Islet of Langerhans (tissue), 1 donor: ENCODE measurements around the gene DAB2.
"Not testable (repeated sequence)": the region's sequence is repeated elsewhere in the genome, so short reads cannot be mapped to it uniquely, and the experiment has no call there.

ENCODE experiments used
- FAIRE-seq: peaks from one replicate; lab custom pipeline; 2011; peaks lifted over from hg19 to GRCh38; lab: Jason Lieb, UNC

DAB2 gene

DNA sequence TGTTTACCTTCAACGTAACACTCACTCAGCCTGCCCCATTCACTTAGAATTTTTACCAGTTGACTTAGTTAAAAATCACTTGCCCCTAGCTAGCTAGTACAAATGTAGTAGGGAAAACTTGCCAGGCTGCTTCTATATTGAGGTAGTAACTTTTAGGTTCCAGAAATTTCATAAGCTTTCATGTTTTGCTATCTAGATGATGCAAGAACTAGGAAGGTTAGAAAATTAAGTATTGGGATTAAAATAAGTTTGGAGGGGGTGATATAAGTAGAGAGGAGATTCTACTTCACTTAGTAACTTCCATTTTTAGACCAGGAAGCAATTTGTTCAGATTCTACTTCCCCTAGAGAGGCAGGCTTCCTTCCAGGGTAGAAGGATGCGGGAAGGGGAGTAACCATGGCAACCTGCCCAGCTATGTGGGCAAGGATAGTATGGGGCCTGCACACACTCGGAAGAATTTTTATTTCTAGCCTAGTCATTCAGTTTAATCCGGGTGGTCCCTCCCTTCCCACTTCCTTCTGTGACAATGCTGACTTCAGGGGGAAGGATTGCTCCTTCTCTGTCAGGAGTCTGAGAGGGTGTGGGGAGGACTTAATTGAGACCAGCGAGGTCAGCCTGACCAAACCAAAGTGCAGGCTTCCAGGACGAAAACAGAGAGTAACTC lies 4.2 kb downstream of the DAB2 start:
- no peak for FAIRE-seq

DNA sequence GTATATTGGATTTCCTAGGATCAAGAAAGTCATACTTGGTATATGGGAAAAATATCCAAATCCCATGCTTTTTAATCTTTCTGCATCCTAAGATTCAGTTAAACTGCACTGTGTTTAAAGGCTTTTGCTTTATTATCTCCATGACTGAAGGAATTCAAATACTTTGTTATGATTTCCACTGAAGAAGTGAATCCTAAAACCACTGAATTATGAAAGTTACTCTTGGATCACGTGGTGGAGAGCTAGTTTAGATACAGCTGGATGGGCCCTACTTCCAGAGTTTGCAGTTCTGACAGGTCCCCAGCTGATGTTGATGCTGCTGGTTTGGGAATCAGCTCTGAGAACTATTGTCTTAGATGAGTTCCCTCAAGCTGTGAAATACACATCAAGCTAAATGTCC lies 5.0 kb downstream of the DAB2 start:
- no peak for FAIRE-seq

DNA sequence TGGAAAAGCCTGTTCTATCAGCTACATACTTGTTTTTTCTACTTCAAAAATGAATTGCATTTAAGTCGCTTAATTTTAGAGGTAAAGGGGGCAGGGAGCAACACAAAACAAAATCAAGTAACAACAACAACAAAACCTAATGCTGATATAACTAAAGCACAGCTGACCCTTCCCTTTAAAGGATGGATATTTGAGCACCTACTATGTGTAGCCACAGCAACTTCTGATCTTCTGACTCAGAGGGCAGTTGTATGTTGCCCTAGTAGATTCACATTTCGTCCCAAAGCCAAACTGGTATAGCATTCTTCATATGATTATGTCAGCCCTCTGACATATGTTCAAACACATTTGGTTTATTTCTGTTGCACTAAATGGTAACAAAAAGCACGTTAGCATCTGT lies 6.8 kb downstream of the DAB2 start:
- no peak for FAIRE-seq

DNA sequence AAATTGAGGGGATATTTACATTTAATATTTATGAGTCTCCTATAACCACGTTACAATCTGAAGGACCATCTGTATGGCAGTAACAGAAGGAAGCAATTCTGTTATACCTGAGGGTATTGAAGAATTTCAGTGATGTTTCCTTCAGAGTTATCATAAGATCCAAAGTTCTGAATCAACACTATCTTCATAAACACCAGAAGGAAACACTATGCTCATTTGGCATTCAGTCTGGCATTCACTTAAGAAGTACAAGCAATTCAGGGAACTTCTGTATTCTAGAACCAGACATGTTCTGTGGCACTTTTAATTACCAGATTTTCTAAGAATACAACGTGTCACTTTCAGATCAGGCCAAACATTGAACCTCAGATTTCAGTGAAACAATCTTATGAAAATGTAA lies 9.6 kb downstream of the DAB2 start:
- no peak for FAIRE-seq

DNA sequence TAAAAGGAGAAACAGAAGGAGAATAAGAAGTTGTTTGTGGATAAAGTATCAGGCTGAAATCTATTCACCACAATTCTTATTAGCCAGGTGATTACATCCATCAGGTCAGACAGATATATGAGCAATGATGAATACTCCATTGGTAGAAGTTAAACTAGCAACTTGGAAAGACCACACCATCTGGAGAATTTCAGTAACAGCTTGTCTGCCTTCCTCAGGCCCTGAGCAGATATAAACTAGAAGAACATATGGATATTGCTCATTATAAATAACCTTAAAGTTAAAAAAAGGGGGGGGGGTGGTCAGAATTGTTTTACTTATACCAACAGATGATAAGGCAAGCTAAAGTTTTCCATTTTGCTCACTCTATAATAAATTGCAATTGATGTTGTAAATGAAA lies 10.4 kb downstream of the DAB2 start:
- FAIRE-seq, result no peak

DNA sequence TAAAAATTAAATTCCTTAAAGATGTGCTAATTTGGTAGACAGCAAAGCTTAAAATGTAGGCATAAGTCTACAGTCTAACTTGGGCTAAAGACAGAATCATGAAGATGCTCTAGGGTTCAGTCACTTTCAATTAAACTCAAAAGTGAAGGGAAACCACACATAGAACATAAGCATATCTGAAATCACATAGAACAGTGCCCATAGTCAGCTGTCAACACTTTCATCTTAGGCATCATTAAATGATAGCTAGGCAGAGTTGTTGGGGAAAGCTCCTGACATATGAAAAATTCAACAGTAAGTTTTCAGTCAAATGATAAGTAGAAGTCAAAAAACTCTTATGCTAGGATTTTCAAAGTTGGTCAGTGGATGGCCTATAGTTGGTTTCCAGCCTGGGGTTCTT lies 11.0 kb downstream of the DAB2 start:
- FAIRE-seq, result no peak

DNA sequence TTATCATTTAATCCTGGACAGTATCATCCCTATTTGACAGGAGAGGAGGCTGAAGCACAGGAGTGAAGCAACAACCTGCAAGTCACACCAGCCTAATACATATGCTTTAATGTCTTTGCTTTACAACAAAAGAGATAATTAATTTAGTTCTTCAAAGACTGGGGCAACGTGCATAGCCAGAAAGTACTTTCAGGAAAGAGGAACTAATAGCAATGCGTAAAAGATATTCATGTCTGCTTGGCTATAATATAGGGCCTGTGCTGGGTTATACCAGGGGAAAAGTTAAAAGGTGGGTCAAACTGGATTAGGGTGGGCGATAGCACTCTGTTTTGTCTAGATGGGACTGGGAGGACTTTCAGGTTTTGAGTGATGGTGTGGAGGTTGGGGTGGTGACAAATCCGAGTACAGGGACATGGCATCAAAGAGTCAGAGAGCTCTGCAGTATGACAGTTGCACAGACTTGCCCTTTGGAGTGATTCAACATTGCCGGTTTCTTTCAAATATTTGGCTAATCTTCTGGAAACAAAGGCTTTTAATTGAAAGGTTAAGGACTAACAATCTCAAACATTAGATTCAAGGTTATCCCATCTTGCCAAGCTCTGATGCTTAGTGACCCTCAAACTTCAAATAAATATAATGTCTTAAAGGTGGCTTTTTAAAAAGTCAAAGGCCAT lies 11.9 kb downstream of the DAB2 start:
- no peak for FAIRE-seq

DNA sequence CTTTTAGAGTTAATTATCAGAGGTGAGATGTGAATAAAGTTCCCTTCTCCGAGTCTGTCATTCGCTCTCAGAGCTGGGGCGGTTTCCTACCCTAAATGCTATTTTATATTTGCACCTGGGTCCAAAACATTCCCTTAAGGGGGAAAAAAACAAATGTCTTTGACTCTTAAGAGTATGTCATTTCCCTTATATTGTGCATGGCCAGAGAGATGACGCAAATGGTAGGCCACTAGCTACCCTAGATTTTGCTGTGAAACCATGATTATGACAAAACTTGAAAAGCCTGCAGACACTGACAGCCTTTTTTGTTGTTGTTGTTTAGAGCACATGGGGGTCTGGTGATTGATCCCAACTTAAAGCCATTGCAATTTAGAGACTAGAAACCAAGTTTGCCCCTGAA lies 12.8 kb downstream of the DAB2 start:
- FAIRE-seq, result no peak

DNA sequence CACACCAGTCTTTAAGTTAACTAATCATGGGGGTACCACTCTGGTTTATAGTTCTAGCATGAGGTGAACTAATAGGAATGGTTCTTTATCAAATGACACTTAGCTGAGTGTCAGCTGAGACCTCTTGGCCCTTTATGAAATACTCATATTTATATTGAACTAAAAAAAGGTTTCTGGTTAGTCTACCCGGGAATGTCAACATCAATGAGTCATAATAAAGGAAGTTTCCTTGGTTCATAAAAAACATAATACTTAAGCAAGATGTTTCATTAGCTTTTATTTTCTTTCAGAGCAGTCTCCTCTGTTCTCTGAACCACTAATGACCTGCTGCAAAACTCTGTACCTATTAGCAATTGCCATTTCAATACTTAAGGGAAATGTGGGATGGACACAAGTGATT lies 13.7 kb downstream of the DAB2 start:
- FAIRE-seq, result no peak

DNA sequence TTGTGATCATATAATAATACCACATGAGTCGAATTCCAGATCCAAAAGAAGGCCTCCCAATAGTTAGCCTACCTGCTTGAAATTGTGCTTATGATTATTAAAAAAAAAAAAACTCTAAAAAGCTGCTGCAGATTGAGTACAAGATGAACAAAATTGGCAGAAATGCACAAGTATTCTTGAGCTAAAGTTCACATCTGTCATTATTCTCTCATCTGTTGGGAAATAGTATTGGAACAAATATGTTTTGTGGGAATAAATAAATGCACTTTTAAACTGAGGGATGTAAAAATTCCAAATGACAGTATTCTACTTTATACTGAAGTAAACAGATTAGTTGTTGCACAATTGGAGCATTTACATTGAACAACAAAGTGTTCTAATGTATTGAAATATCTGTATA lies 15.7 kb downstream of the DAB2 start:
- FAIRE-seq, result no peak

DNA sequence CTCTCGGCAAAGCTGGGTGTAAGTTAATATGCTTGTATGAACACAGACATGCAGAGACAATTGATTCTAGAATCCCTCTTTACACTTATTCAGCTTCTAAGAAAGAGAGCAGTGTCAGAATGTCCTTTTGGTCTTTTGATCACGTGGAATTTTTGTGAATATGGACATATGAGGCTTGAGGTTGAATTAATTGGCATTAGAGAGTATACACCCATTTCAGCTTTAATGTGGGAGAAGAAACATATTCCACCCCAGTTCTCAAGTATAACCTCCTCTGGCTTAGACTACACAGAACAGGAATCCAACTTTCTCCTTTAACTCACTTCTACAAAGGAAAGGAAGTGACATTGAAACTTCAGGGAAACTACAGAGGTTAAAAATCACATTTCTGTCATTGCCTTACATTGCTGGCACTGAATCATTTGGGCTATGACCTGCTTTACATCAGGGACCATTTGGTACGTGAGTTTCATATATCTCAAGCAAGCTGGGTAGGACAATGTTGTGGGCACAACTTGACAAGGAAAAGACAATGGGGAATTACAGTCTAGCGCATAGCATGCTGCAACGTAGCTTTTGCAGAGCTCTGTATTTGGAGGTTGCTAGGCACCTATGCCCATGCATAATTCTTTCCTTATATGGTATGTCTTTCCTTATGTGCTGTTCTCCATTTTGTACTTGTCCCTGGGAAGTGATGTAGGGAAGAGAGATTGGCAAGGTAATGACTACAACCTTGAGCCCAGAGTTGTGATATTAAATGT lies 19.5 kb downstream of the DAB2 start:
- FAIRE-seq, result no peak

DNA sequence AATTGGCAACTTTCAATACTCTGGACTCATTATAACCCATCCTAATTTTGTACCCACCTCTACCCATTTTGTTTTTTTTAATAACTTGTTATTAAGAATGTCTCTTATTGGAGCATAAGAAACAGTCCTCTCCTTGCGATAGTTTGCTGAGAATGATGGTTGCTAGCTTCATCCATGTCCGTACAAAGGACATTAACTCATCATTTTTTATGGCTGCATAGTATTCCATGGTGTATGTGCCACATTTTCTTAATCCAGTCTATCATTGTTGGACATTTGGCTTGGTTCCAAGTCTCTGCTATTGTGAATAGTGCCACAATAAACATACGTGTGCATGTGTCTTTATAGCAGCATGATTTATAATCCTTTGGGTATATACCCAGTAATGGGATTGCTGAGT lies 21.0 kb downstream of the DAB2 start:
- FAIRE-seq, result not testable (repeated sequence)

DNA sequence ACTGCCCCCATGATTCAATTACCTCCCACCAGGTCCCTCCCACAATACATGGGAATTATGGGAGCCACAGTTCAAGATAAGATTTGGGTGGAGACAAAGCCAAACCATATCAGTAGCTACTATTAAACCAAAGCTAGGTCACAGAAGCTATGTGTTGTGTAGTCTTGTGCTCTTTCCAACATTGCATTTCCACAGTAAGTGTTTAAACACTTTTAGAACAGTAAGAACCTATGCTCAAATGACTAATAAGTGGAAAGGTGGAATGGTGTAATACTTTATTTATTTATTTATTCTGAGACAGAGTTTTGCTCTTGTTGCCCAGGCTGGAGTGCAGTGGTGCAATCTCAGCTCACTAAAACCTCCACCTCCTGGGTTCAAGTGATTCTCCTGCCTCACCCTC lies 22.6 kb downstream of the DAB2 start:
- not testable (repeated sequence) for FAIRE-seq

DNA sequence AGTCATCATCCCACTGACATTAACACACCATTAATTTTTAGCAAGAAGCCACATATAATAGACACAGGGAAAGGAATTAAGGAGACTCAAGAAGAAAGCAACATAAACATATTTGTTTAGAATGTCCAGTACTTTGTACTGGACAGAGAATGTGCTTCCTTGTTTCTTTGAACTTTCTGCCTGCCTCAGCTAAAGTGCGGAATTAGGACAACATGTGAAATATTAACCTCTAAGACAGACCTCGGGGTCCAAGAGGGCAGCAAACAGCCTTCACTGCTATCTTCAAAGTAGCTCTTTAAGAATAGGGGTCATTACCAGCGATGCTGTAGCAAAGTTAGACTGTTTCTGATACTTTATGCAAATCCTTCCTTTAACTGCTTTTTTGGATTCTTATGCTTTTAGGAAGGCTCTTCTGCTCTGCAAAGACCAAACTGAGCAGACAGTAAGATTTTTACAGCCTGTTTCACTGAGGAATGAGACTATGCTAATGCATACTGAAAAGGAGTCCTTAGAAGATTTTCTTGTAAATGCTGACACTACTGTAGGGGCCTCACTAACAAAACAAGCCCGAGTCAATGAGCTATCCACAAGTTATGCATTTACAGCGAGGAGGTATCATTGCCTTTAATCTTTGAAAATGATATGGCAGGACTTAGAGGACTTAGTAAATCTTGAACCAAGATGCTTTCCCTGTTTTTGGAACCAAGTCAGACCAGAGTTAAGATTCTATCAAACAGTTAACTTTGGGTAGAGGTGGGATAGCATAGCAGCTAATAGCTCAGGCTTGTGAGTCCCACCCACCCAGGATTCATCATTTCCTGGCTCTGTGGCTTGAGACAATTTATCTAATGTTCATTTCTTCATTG lies 23.8 kb downstream of the DAB2 start:
- no peak for FAIRE-seq

DNA sequence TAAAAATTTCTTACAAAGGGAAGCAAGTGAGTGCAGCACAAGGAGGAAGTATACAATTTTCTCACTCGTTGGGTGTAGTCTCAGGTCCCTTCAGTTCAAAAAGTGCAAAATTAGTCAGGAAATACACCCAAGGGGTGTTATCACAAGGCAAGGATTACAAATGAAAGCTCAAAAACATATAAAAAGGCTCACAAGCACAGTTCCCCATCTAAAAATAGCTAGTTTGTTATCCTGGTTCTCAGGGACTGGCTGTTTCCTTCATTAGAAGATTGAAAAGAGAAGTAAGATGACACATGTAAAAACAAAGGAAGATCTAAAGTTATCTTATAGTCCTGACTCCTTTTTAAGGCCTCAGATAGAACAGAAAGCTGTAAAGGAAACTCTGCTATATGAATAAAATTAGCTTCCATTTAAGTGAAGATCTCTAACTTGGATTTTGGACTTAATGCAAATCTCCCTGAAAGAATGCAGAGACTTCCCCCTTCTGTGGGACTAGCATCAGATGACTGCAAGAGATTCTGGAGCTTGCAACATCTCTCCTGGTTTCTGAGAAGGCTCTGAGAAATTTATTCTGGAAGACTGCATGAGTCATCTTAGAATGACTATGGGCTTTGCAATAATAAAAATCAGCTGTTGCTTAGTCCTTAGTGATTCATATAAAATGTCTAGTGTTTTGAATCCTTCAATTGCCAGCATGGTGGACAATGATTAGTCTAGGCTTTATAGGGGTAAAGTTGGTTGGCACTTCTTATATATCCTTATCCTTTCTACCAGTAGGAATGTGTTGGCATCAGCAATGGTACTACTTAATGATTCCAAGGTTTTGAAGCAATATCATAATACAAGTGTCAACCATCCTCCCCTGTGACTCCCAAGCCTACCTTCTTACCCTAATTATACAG lies 25.4 kb downstream of the DAB2 start:
- FAIRE-seq, result no peak

DNA sequence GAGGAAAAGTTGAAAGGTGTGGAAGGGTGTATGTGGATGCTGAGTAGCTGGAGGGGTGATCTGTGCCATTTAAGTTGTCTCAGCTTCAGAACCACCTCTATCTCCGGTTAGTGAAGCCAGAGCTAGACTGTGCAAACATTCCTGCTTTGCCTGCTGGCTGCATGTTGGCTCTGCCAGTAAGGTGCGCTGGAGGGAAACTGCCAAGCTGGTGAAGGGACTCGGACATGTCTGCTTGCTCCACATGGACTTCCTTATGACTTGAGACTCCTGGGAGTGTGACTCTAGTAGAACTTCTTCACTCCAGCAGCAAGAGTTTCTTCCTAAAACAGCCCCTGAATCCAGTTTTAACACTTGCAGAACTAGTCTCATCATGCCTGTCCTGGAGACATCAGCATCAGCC lies 27.9 kb downstream of the DAB2 start:
- no peak for FAIRE-seq

DNA sequence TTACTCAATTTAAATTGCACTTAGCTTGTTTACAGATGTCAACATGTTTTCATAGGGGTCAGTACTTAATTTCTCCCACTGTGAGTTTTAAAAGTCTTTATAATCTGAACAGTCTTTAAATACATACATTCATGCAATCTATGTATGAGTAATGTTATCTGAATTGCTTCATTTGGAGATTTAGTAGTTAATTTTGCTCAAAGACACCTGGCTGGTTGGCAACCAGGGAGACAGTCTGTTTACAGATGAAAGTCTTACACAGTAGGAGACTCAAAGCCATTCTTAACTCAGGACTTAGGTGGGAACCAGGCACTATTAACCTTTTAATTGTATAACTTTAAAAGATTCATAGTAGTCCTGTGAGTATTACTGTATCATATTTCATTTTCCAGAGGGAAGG lies 29.3 kb downstream of the DAB2 start:
- no peak for FAIRE-seq

DNA sequence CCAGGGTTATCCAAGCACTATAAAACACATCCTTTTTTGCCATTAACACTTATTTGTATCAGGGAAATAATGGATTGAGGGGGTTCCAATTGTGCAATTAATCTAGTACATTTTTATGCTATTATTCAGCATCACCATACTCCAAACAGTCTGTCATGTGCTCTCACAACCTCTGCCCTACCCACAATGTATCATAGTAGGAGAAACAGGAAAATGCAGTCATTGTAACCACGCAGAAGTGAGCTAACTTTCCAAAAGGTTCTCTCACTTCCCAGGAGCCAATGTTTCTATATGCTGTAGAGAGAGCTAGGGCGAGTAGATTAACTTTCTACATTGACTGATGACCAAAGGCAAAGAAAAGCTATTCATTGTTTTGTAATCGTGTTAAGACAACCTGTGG lies 29.8 kb downstream of the DAB2 start:
- no peak for FAIRE-seq

DNA sequence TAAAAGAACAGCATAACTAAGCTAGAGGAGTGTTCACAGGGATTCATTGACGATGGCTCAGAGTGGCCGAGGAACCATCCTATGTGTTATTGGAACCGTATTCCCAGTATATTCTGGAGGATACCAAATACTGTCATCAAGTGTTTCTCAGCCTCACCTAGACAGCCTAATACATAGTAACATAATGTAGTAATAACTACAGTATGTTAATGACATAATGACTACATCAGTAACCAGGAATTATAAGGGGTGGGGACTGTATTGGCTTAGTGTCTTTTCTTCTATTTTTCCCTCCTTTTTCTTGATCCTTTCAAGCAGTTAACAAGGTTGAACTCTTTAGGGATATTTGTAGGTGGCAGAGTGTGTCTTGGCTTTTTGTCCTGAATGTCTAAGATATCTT lies 33.8 kb downstream of the DAB2 start:
- FAIRE-seq, result no peak

DNA sequence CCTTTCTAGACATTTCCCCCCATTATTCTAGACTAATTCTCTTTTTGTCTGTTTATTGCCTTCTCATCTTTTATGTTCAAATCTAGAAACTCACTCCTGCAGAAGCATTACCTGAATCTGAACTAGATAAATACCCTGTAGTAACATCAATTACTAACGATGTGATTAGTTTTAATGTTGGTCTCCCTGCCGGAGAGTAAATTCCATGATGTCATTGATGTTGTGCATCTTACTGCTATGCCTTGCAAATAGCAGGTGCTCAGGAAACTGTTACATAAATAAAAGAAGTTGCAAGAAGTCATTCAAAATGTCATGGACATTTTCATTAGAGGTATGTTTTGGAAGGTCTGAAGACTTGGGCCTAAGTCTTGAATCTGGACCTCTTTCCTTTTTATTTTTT lies 37.5 kb downstream of the DAB2 start:
- FAIRE-seq, result no peak

DNA sequence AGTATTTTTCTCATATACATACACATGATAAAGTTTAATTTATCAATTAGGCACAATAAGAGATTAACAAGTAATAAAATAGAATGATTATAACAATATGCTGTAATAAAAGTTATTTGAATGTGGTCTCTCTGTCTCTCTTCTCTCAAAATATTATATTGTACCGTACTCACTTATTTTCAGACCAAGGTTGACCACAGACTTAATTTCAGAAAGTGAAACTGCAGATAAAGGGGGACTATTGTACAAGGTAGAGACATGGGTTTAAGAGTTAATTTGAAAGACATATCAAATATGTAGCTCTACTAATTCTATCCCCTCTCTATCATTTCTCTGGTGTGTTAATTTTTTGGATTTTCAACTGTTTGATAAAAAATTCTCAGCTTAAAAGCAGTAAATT lies 40.5 kb downstream of the DAB2 start:
- FAIRE-seq, result no peak

DNA sequence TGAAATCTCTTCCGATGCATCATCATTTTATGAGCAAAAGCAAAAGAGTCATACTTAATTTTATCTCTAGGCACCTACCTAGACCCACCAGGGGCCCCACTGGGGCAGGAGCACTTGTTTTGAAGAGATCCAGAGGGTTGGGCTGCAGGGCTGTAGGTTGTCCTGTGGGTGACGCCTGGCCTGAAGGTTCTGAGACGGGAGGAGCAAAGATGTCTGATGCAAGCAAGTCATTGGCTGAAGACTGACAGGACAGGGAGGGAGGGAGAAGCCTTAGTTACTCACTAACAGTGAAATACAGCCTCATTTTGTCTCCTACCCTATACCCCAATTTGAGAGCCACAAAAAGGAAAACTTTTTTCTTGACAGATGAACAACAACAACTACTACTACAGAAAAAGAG lies 43.4 kb downstream of the DAB2 start:
- FAIRE-seq, result no peak
